SK-N-SH treated with all-trans-retinoic acid at 6 μM for 48 hours (cell line): ENCODE data around the gene RCOR2.

Source experiments
- ATAC-seq: fragments of 200-7000 bp; cut with Tn5 transposase; 3 replicates; pipeline ENCODE4 v1.9.1; 2020; ENCODE audit warnings: mild to moderate bottlenecking, moderate library complexity
- ARNTL ChIP-seq: fragments of 450-650 bp; formaldehyde crosslinking; IDR thresholded peaks from 2 replicates; pipeline ENCODE4 v1.5.0; 2020; ENCODE audit warnings: low read depth, mild to moderate bottlenecking, moderate library complexity, borderline replicate concordance
- BACH2 ChIP-seq: fragments of 250-450 bp; sonication (Bioruptor Pico); IDR thresholded peaks from 2 replicates; pipeline ENCODE4 v1.9.0; 2021; ENCODE audit warnings: mild to moderate bottlenecking, borderline replicate concordance
- CREB5 ChIP-seq: fragments of 250-450 bp; sonication (Bioruptor Pico); IDR thresholded peaks from 2 replicates; pipeline ENCODE4 v1.5.1; 2020; ENCODE audit warnings: low read depth, mild to moderate bottlenecking, moderate library complexity
- CSDC2 ChIP-seq: fragments of 250-450 bp; sonication (Bioruptor Pico); IDR thresholded peaks from 2 replicates; pipeline ENCODE4 v1.5.0; 2020; ENCODE audit warnings: mild to moderate bottlenecking, moderate library complexity
- CSRNP3 ChIP-seq: fragments of 250-450 bp; sonication (Bioruptor Pico); IDR thresholded peaks from 2 replicates; pipeline ENCODE4 v1.5.1; 2021; ENCODE audit warnings: mild to moderate bottlenecking, moderate library complexity
- ESRRG ChIP-seq: fragments of 250-450 bp; sonication (Bioruptor Pico); IDR thresholded peaks from 2 replicates; pipeline ENCODE4 v1.6.1; 2021; ENCODE audit warnings: mild to moderate bottlenecking
- GLIS3 ChIP-seq: fragments of 250-450 bp; sonication (Bioruptor Pico); IDR thresholded peaks from 2 replicates; pipeline ENCODE4 v1.5.0; 2020; ENCODE audit warnings: mild to moderate bottlenecking, moderate library complexity
- ISL1 ChIP-seq: fragments of 250-450 bp; sonication (Bioruptor Pico); IDR thresholded peaks from 2 replicates; pipeline ENCODE4 v2.1.2; 2022; ENCODE audit warnings: mild to moderate bottlenecking, moderate library complexity
- OSR1 ChIP-seq: fragments of 250-450 bp; sonication (Bioruptor Pico); IDR thresholded peaks from 2 replicates; pipeline ENCODE4 v1.8.0; 2022; ENCODE audit warnings: moderate library complexity, mild to moderate bottlenecking, inconsistent platforms
- PATZ1 ChIP-seq: fragments of 250-450 bp; sonication (Bioruptor Pico); IDR thresholded peaks from 2 replicates; pipeline ENCODE4 v1.8.0; 2020; ENCODE audit warnings: mild to moderate bottlenecking, moderate library complexity, borderline replicate concordance
- POU6F1 ChIP-seq: fragments of 250-450 bp; sonication (Bioruptor Pico); IDR thresholded peaks from 2 replicates; pipeline ENCODE4 v1.8.0; 2021; ENCODE audit warnings: low read depth, mild to moderate bottlenecking, moderate library complexity, borderline replicate concordance
- PPARA ChIP-seq: fragments of 250-450 bp; sonication (Bioruptor Pico); IDR thresholded peaks from 2 replicates; pipeline ENCODE4 v1.5.0; 2020; ENCODE audit warnings: mild to moderate bottlenecking, borderline replicate concordance
- RARB ChIP-seq: fragments of 250-450 bp; sonication (Bioruptor Pico); IDR thresholded peaks from 2 replicates; pipeline ENCODE4 v1.8.0; 2021; ENCODE audit warnings: mild to moderate bottlenecking, moderate library complexity
- SNAI2 ChIP-seq: fragments of 250-450 bp; sonication (Bioruptor Pico); IDR thresholded peaks from 2 replicates; pipeline ENCODE4 v1.5.0; 2020; ENCODE audit warnings: mild to moderate bottlenecking, moderate library complexity
- TCF4 ChIP-seq: fragments of 250-450 bp; sonication (Bioruptor Pico); IDR thresholded peaks from 2 replicates; pipeline ENCODE4 v1.8.0; 2021; ENCODE audit warnings: mild to moderate bottlenecking, moderate library complexity, borderline replicate concordance
- TOX ChIP-seq: fragments of 250-450 bp; sonication (Bioruptor Pico); IDR thresholded peaks from 2 replicates; pipeline ENCODE4 v1.8.0; 2021; ENCODE audit warnings: mild to moderate bottlenecking, moderate library complexity, borderline replicate concordance
- ZC3H10 ChIP-seq: fragments of 250-450 bp; sonication (Bioruptor Pico); IDR thresholded peaks from 2 replicates; pipeline ENCODE4 v1.5.1; 2021; ENCODE audit warnings: mild to moderate bottlenecking, moderate library complexity
- ZFP3 ChIP-seq: fragments of 250-450 bp; sonication (Bioruptor Pico); IDR thresholded peaks from 2 replicates; pipeline ENCODE4 v1.5.0; 2020; ENCODE audit warnings: mild to moderate bottlenecking, moderate library complexity
- ZFP30 ChIP-seq: fragments of 450-650 bp; formaldehyde crosslinking; IDR thresholded peaks from 2 replicates; pipeline ENCODE4 v1.5.0; 2022; ENCODE audit warnings: mild to moderate bottlenecking, moderate library complexity
- ZNF565 ChIP-seq: fragments of 450-650 bp; formaldehyde crosslinking; conservative IDR thresholded peaks from 2 replicates; pipeline ENCODE4 v1.5.0; 2020; ENCODE audit warnings: low read depth, mild to moderate bottlenecking, moderate library complexity
- ZNF70 ChIP-seq: fragments of 450-650 bp; formaldehyde crosslinking; IDR thresholded peaks from 2 replicates; pipeline ENCODE4 v1.5.0; 2020; ENCODE audit warnings: mild to moderate bottlenecking, moderate library complexity
- ZNF8 ChIP-seq: fragments of 450-650 bp; formaldehyde crosslinking; IDR thresholded peaks from 2 replicates; pipeline ENCODE4 v1.5.0; 2020; ENCODE audit warnings: mild to moderate bottlenecking, moderate library complexity
- TF ChIP-seq, protein P1 (sequence below): fragments of 250-450 bp; sonication (Bioruptor Pico); IDR thresholded peaks from 2 replicates; pipeline ENCODE4 v1.5.0; 2020; ENCODE audit warnings: mild to moderate bottlenecking, moderate library complexity

RCOR2 gene

GRCh38 chr11:63869171-63869591, 47.8 kb downstream of the RCOR2 start:
- ATAC-seq, result no peak
- no peak for TF ChIP-seq GLIS3 (CRISPR knock-in tag)
- no peak for TF ChIP-seq SNAI2 (CRISPR knock-in tag)
- TF ChIP-seq RARB, result no peak
- TF ChIP-seq ZC3H10, result no peak
- TF ChIP-seq CREB5, result no peak
- no peak for TF ChIP-seq PATZ1 (CRISPR knock-in tag)
- TF ChIP-seq TOX (CRISPR knock-in tag), result no peak

- ATAC-seq, result no peak
- TF ChIP-seq ZNF70 (CRISPR knock-in tag), result no peak
- no peak for TF ChIP-seq PPARA (CRISPR knock-in tag)
- no peak for TF ChIP-seq ESRRG (CRISPR knock-in tag)
- no peak for TF ChIP-seq ZFP30 (CRISPR knock-in tag)
- no peak for TF ChIP-seq CSRNP3 (CRISPR knock-in tag)
- TF ChIP-seq ZNF8 (CRISPR knock-in tag), result no peak
- TF ChIP-seq POU6F1, result no peak
Measured at GRCh38 chr11:63868399-63869064, 48.4 kb downstream of the RCOR2 start.

GRCh38 chr11:63867511-63867910, 49.5 kb downstream of the RCOR2 start:
- TF ChIP-seq PATZ1 (CRISPR knock-in tag) (no peak), ZFP30 (CRISPR knock-in tag) (no peak), RARB (no peak), ZFP3 (CRISPR knock-in tag) (no peak), CREB5 (no peak), ARNTL (CRISPR knock-in tag) (no peak), ZNF8 (CRISPR knock-in tag) (no peak), OSR1 (no peak), ESRRG (CRISPR knock-in tag) (no peak), CSDC2 (CRISPR knock-in tag) (no peak), ZC3H10 (no peak), ISL1 (CRISPR knock-in tag) (no peak), ZNF70 (CRISPR knock-in tag) (no peak), BACH2 (CRISPR knock-in tag) (no peak), TCF4 (CRISPR knock-in tag) (no peak), CSRNP3 (CRISPR knock-in tag) (no peak), ZNF565 (CRISPR knock-in tag) (no peak)
- TF ChIP-seq, protein P1, sequence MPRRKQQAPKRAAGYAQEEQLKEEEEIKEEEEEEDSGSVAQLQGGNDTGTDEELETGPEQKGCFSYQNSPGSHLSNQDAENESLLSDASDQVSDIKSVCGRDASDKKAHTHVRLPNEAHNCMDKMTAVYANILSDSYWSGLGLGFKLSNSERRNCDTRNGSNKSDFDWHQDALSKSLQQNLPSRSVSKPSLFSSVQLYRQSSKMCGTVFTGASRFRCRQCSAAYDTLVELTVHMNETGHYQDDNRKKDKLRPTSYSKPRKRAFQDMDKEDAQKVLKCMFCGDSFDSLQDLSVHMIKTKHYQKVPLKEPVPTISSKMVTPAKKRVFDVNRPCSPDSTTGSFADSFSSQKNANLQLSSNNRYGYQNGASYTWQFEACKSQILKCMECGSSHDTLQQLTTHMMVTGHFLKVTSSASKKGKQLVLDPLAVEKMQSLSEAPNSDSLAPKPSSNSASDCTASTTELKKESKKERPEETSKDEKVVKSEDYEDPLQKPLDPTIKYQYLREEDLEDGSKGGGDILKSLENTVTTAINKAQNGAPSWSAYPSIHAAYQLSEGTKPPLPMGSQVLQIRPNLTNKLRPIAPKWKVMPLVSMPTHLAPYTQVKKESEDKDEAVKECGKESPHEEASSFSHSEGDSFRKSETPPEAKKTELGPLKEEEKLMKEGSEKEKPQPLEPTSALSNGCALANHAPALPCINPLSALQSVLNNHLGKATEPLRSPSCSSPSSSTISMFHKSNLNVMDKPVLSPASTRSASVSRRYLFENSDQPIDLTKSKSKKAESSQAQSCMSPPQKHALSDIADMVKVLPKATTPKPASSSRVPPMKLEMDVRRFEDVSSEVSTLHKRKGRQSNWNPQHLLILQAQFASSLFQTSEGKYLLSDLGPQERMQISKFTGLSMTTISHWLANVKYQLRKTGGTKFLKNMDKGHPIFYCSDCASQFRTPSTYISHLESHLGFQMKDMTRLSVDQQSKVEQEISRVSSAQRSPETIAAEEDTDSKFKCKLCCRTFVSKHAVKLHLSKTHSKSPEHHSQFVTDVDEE (CRISPR knock-in tag), result no peak
- no peak for ATAC-seq
